Mucosa of rectum (tissue), 2 donors: ENCODE data around the gene CDC42BPB.

Source experiments
- H3K27ac ChIP-seq, 2 donors: one replicate each; pipeline ENCODE4 v1.7.0; 2013; ENCODE audit warnings: inconsistent platforms in 2 of 2, low read depth in 2 of 2, low read length in 2 of 2
- H3K27me3 ChIP-seq, 2 donors: one replicate each; pipeline ENCODE4 v1.7.0; 2013; ENCODE audit warnings: low read length in 2 of 2; ENCODE audit not compliant: control insufficient read depth in 2 of 2, insufficient read depth in 2 of 2
- H3K36me3 ChIP-seq, 2 donors: one replicate each; pipeline ENCODE4 v1.7.0; 2013; ENCODE audit warnings: low read length in 2 of 2; ENCODE audit not compliant: control insufficient read depth in 2 of 2, insufficient read depth in 2 of 2
- H3K4me1 ChIP-seq, 2 donors: one replicate each; pipeline ENCODE4 v1.7.0; 2013; ENCODE audit warnings: low read length in 2 of 2, mild to moderate bottlenecking in 1 of 2; ENCODE audit not compliant: control insufficient read depth in 2 of 2, insufficient read depth in 2 of 2
- H3K4me3 ChIP-seq, 2 donors: one replicate each; pipeline ENCODE4 v1.7.0; 2013; ENCODE audit warnings: low read length in 2 of 2
- H3K9ac ChIP-seq, 2 donors: one replicate each; pipeline ENCODE4 v1.7.0; 2013; ENCODE audit warnings: low read length in 2 of 2, low read depth in 1 of 2, mild to moderate bottlenecking in 1 of 2
- H3K9me3 ChIP-seq, 2 donors: one replicate each; pipeline ENCODE4 v1.7.0; 2013; ENCODE audit warnings: low read length in 2 of 2; ENCODE audit not compliant: control insufficient read depth in 2 of 2
- donor health status: healthy.
- donor health status: Normal muscosa, but diverticular disease.

CDC42BPB gene

GRCh38 chr14:103072595-103073366, 15.4 kb upstream of the CDC42BPB start:
- Histone ChIP-seq H3K4me3 (no peak overlapping the region), H3K9ac (no peak overlapping the region), H3K27me3 (peaks cover 0 to 4% of the 10 kb centered on the region in 2 donors), H3K4me1 (peaks cover 27 to 48% of the 10 kb centered on the region in 2 donors), H3K9me3 (no peaks in the 10 kb centered on the region), H3K27ac (no peak overlapping the region), H3K36me3 (no peaks in the 10 kb centered on the region)

GRCh38 chr14:103071544-103072251, 14.3 kb upstream of the CDC42BPB start:
- Histone ChIP-seq H3K9ac (peak overlapping the region in 1 of 2 donors; percentile 53), H3K4me3 (no peak overlapping the region), H3K9me3 (no peaks in the 10 kb centered on the region), H3K27ac (peak overlapping the region; percentile 23 to 53), H3K36me3 (no peaks in the 10 kb centered on the region), H3K27me3 (peaks cover 0 to 4% of the 10 kb centered on the region in 2 donors), H3K4me1 (peaks cover 27 to 58% of the 10 kb centered on the region in 2 donors)

GRCh38 chr14:103070971-103071542, 13.7 kb upstream of the CDC42BPB start:
- H3K4me1 ChIP-seq: peaks cover 27 to 61% of the 10 kb centered on the region in 2 donors

GRCh38 chr14:103070263-103070885, 13.0 kb upstream of the CDC42BPB start:
- H3K27ac ChIP-seq: no peak overlapping the region
- no peaks in the 10 kb centered on the region for H3K36me3 ChIP-seq
- H3K9ac ChIP-seq: no peak overlapping the region
- H3K9me3 ChIP-seq: no peaks in the 10 kb centered on the region
- peaks cover 0 to 4% of the 10 kb centered on the region in 2 donors for H3K27me3 ChIP-seq
- H3K4me3 ChIP-seq: no peak overlapping the region
- peaks cover 27 to 60% of the 10 kb centered on the region in 2 donors for H3K4me1 ChIP-seq

More at GRCh38 chr14:103070971-103071542, 13.7 kb upstream of the CDC42BPB start:
- no peaks in the 10 kb centered on the region for H3K36me3 ChIP-seq
- no peak overlapping the region for H3K4me3 ChIP-seq
- peak overlapping the region; percentile 23 to 53 for H3K27ac ChIP-seq
- H3K27me3 ChIP-seq: peaks cover 0 to 4% of the 10 kb centered on the region in 2 donors
- peak overlapping the region in 1 of 2 donors; percentile 53 for H3K9ac ChIP-seq
- no peaks in the 10 kb centered on the region for H3K9me3 ChIP-seq

- peak overlapping the region; percentile 87 for H3K27ac ChIP-seq
- H3K27me3 ChIP-seq: peaks cover 0 to 4% of the 10 kb centered on the region in 2 donors
- no peaks in the 10 kb centered on the region for H3K9me3 ChIP-seq
- H3K4me3 ChIP-seq: no peak overlapping the region
- H3K9ac ChIP-seq: peak overlapping the region in 1 of 2 donors; percentile 53
- no peaks in the 10 kb centered on the region for H3K36me3 ChIP-seq
- H3K4me1 ChIP-seq: peaks cover 22 to 49% of the 10 kb centered on the region in 2 donors
Observed at GRCh38 chr14:103068351-103069073, 11.2 kb upstream of the CDC42BPB start.

GRCh38 chr14:103067231-103067954, 10.0 kb upstream of the CDC42BPB start:
- H3K27ac ChIP-seq: peak overlapping the region; percentile 87
- no peaks in the 10 kb centered on the region for H3K9me3 ChIP-seq

GRCh38 chr14:103066399-103066798, 9.1 kb upstream of the CDC42BPB start:
- no peaks in the 10 kb centered on the region for H3K9me3 ChIP-seq
- H3K9ac ChIP-seq: no peak overlapping the region
- no peak overlapping the region for H3K4me3 ChIP-seq
- H3K4me1 ChIP-seq: peaks cover 13 to 33% of the 10 kb centered on the region in 2 donors
- peak overlapping the region in 1 of 2 donors; percentile 87 for H3K27ac ChIP-seq
- H3K36me3 ChIP-seq: no peaks in the 10 kb centered on the region
- no peaks in the 10 kb centered on the region for H3K27me3 ChIP-seq

More at GRCh38 chr14:103067231-103067954, 10.0 kb upstream of the CDC42BPB start:
- Histone ChIP-seq H3K9ac (peak overlapping the region in 1 of 2 donors; percentile 53), H3K4me1 (peaks cover 20 to 41% of the 10 kb centered on the region in 2 donors), H3K4me3 (no peak overlapping the region), H3K27me3 (no peaks in the 10 kb centered on the region), H3K36me3 (no peaks in the 10 kb centered on the region)

GRCh38 chr14:103065861-103066260, 8.5 kb upstream of the CDC42BPB start:
- H3K27ac ChIP-seq: peak overlapping the region in 1 of 2 donors; percentile 87
- H3K9me3 ChIP-seq: no peaks in the 10 kb centered on the region
- H3K4me3 ChIP-seq: no peak overlapping the region
- no peaks in the 10 kb centered on the region for H3K36me3 ChIP-seq
- H3K4me1 ChIP-seq: peaks cover 10 to 27% of the 10 kb centered on the region in 2 donors
- H3K9ac ChIP-seq: no peak overlapping the region
- H3K27me3 ChIP-seq: no peaks in the 10 kb centered on the region

- peaks cover 10 to 24% of the 10 kb centered on the region in 2 donors for H3K4me1 ChIP-seq
- no peaks in the 10 kb centered on the region for H3K9me3 ChIP-seq
- H3K36me3 ChIP-seq: no peaks in the 10 kb centered on the region
- no peaks in the 10 kb centered on the region for H3K27me3 ChIP-seq
- H3K9ac ChIP-seq: no peak overlapping the region
- H3K27ac ChIP-seq: no peak overlapping the region
- no peak overlapping the region for H3K4me3 ChIP-seq
Observed at GRCh38 chr14:103064978-103065377, 7.6 kb upstream of the CDC42BPB start.
